Measurements from ENCODE around the gene HEY2.

Gene HEY2

DNA sequence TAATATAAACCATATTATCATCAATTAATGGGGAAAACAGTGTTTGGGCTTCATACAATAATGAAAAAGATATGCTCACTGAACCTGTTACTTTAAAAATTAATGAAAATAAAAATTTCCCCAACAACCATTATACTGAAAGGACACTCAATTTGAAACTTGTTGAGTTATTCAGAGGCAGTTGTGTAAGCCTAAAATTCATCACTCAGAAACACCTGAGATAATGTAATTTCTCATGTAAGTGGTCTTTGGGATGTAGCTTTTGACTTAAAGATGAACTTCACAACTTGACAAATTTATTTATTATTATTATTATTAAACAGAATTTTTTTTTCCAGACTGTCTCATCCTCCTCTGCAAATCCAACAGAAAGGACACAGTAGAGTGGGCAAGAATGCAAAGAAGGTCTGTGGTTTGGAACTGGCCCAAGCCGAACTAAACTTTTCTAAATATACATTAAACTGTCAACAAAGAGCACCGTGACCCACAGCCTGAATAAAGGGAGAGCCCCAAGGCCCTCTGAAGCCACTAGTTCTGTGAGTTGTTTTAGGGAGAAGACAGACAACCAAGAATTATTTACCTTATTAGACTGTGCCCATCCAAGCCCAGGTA is 32.2 kb upstream of the HEY2 start:
- TF ChIP-seq, protein P1, sequence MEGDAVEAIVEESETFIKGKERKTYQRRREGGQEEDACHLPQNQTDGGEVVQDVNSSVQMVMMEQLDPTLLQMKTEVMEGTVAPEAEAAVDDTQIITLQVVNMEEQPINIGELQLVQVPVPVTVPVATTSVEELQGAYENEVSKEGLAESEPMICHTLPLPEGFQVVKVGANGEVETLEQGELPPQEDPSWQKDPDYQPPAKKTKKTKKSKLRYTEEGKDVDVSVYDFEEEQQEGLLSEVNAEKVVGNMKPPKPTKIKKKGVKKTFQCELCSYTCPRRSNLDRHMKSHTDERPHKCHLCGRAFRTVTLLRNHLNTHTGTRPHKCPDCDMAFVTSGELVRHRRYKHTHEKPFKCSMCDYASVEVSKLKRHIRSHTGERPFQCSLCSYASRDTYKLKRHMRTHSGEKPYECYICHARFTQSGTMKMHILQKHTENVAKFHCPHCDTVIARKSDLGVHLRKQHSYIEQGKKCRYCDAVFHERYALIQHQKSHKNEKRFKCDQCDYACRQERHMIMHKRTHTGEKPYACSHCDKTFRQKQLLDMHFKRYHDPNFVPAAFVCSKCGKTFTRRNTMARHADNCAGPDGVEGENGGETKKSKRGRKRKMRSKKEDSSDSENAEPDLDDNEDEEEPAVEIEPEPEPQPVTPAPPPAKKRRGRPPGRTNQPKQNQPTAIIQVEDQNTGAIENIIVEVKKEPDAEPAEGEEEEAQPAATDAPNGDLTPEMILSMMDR (IDR thresholded peaks at IDR 0.05; ENCODE audit: borderline replicate concordance, insufficient read depth, low read depth, low read length), result no peak
- H3K4me3 ChIP-seq (ENCODE audit: low read depth, low read length), result no peak overlapping the region

DNA sequence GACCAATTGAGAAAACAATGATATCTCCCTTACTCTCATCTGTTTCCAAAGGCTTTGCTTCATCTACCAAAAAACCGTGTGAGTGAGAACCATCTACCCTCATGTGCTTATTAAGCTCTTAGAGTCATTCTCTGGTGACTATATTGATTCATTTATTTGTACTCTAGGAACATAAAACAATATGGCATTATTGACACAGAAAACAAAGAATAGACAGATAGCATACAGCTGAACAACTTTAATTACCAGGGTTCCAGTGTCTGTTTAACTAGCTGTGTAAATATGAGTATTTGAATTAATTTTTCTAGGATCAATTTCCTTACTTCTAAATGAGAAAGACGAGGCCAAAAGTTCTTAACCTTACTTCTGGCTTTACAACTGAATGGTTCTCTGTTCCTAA is 31.3 kb upstream of the HEY2 start:
- TF ChIP-seq, protein P1 (IDR thresholded peaks at IDR 0.05; ENCODE audit: borderline replicate concordance, insufficient read depth, low read depth, low read length), result no peak
- H3K4me3 ChIP-seq (ENCODE audit: low read depth, low read length), result no peak overlapping the region

DNA sequence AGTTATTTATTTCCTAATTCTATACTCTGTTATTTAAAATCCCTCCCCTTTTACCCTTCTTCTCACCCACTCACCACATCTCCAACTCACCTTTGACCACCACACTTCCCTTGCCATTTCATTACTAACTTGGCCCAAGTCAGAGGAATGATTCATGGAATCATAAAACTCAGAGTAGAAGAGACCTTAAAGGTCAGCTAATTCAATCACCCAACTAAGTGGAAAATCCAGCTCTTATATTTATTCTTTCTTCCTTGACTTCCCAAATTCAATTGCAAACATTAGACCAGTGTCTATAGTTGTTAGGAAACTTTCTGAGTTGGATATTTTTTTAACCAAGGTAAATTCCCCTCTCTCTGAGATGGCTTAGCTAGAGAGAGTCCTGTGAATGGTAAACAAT is 26.5 kb upstream of the HEY2 start:
- TF ChIP-seq, protein P1 (IDR thresholded peaks at IDR 0.05; ENCODE audit: borderline replicate concordance, insufficient read depth, low read depth, low read length), result no peak
- H3K4me3 ChIP-seq (ENCODE audit: low read depth, low read length), result no peak overlapping the region

DNA sequence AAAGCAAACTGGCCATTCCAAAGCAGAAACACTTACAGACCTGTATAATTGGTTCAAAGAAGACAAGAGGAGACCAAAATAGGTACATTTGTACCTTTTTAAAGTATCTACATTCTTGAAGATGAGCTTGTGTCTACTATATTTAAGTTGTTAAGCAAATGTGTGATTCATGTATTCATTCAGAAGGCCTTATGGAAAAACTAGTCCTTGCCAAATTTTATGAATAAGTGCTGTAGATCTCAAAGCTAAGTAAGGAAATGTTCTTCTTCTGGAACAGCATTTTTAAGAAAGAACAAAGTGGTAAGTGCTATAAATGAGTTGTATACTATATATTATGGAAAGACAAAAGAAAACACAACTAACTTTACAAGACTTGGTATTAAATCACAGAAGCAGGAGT is 22.2 kb upstream of the HEY2 start:
- H3K4me3 ChIP-seq (ENCODE audit: low read depth, low read length), result no peak overlapping the region

GRCh38 chr6:125728739-125729138 is 20.7 kb upstream of the HEY2 start:
- no peak overlapping the region for H3K4me3 ChIP-seq (ENCODE audit: low read depth, low read length)
- TF ChIP-seq, protein P1 (IDR thresholded peaks at IDR 0.05; ENCODE audit: borderline replicate concordance, insufficient read depth, low read depth, low read length), result no peak

More for the DNA sequence above, 22.2 kb upstream of the HEY2 start:
- TF ChIP-seq, protein P1 (IDR thresholded peaks at IDR 0.05; ENCODE audit: borderline replicate concordance, insufficient read depth, low read depth, low read length), result no peak

DNA sequence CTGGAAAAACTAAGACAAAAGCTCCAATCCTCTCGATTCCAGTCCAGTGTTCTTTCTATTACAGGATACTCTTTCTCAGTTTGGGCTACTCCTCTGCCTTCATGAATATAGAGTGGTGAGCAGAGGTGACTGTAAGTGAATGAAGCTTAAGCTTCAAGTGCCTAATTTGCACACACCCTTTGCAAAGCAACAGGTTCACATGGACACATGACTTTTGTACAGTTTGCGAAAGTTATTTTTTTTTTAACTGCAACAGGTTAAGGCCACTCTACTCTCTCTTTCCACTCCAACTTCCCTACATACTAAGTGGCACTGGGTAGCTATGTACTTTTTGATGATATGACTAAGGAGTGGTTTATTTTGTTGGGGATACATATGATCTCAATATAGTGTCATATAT is 19.4 kb upstream of the HEY2 start:
- TF ChIP-seq, protein P1 (IDR thresholded peaks at IDR 0.05; ENCODE audit: borderline replicate concordance, insufficient read depth, low read depth, low read length), result no peak
- H3K4me3 ChIP-seq (ENCODE audit: low read depth, low read length), result no peak overlapping the region

DNA sequence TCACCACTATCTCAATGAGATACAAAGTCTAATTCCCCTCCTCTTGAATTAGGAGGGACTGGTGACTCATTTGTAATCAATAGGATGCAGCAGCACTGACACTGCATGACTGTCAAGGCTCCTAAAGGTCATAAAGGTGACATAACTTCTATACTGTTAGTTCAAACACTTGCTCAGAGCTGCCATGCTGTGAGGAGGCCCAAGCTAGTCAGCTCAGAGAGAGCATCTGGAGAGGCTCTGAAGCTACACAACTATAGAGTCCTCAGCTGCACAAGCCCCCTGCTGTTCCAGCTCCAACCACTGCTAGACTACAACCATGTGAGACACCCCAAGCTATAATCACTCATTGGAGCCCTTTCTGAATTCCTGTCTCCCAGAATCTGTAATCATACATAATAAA is 17.0 kb upstream of the HEY2 start:
- TF ChIP-seq, protein P1 (IDR thresholded peaks at IDR 0.05; ENCODE audit: borderline replicate concordance, insufficient read depth, low read depth, low read length), result no peak
- H3K4me3 ChIP-seq (ENCODE audit: low read depth, low read length), result no peak overlapping the region
